Ovary (tissue), 7 donors: Measurements from ENCODE around the gene LOC128125822.

ENCODE experiments used
- DNase-seq, 5 donors: peaks; one replicate each; pipeline ENCODE4 v3.0.0-alpha.2; 2019 to 2020
- H3K27ac ChIP-seq, 2 donors: fragments of 200-600 bp; one replicate each; pipeline versions ENCODE4 v1.5.1 to v1.8.0; 2019 to 2022
- H3K27me3 ChIP-seq: fragments of 200-600 bp; one replicate; pipeline ENCODE4 v1.8.0; 2022
- H3K36me3 ChIP-seq: fragments of 200-600 bp; sonication (generic); one replicate; pipeline ENCODE4 v1.5.1; 2019
- H3K4me1 ChIP-seq: one replicate; pipeline ENCODE4 v1.8.1; 2013; ENCODE audit warnings: mild to moderate bottlenecking, moderate library complexity; ENCODE audit not compliant: insufficient read depth
- H3K4me3 ChIP-seq: fragments of 200-600 bp; sonication (generic); one replicate; pipeline ENCODE4 v1.5.1; 2017
- H3K9me3 ChIP-seq, 2 donors: fragments of 200-600 bp in 1 of 2; sonication (generic) in 1 of 2; one replicate each; pipeline versions ENCODE4 v1.5.1 to v1.8.1; 2013 to 2019; ENCODE audit warnings: mild to moderate bottlenecking in 1 of 2, moderate library complexity in 1 of 2
- CTCF ChIP-seq, 3 donors: fragments of 450-650 bp in 2 of 3; fragments of 200-600 bp in 1 of 3; IDR thresholded peaks; one replicate each; pipeline versions ENCODE4 v1.5.1 to v1.8.0; 2016 to 2022; ENCODE audit warnings: antibody characterized with exemption in 3 of 3, mild to moderate bottlenecking in 1 of 3
- EP300 ChIP-seq: sonication (generic); formaldehyde crosslinking; IDR thresholded peaks from one replicate; pipeline ENCODE4 v1.6.1; 2017; ENCODE audit warnings: antibody characterized with exemption
- POLR2A ChIP-seq: fragments of 450-650 bp; IDR thresholded peaks from one replicate; pipeline ENCODE4 v1.6.1; 2017; ENCODE audit warnings: antibody characterized with exemption, mild to moderate bottlenecking, moderate library complexity
- WGBS, 3 donors: extraction: QIAGEN DNeasy Blood & Tissue Kit in 1 of 3; methylation state at CpG; one replicate each; pipeline versions ENCODE4 v1.1.5 to v1.1.7; 2013 to 2017; 5-methylcytosine and 5-hydroxymethylcytosine counted together
- intact Hi-C, 4 donors: fragments of 100-400 bp; cut with DNase I; formaldehyde crosslinking; loops; one replicate each; pipeline versions ENCODE4 v1.11.0 to v1.15.1; 2022 to 2023
- donor health status: DM: no; HTN: no; CAD: no; lungs with moderate emphysema.
- donor health status: DM: no; HTN: no; CAD: no.
- donor health status: Bipolar disorder and iron deficiency.
- donor health status: DM: no; HTN: no; CAD: no.
- donor health status: DM: yes; HTN: yes; CAD: no.

Gene LOC128125822

GRCh38 chr6:63549076-63549475 lies 23.2 kb upstream of the LOC128125822 start:
- H3K27ac ChIP-seq = no peak overlapping the region
- no peaks in the 10 kb centered on the region for H3K27me3 ChIP-seq
- H3K4me1 ChIP-seq = no peaks in the 10 kb centered on the region
- TF ChIP-seq EP300 (no peak), CTCF (IDR thresholded peaks at IDR 0.05) (no peak), POLR2A (no peak)
- no peak for DNase-seq
- H3K4me3 ChIP-seq = no peak overlapping the region
- intact Hi-C loops = no loop called here
- H3K36me3 ChIP-seq = no peaks in the 10 kb centered on the region
- H3K9me3 ChIP-seq = no peaks in the 10 kb centered on the region
- WGBS, 3 donors = 88 to 95% (median 88%) methylated on average over 5 of the region's 5 CpGs

- Histone ChIP-seq H3K4me1 (no peaks in the 10 kb centered on the region), H3K27me3 (no peaks in the 10 kb centered on the region), H3K27ac (no peak overlapping the region), H3K9me3 (no peaks in the 10 kb centered on the region), H3K4me3 (no peak overlapping the region), H3K36me3 (no peaks in the 10 kb centered on the region)
- 86 to 89% (median 86%) methylated on average over 3 of the region's 3 CpGs for WGBS, 3 donors
- no peak for TF ChIP-seq POLR2A
- TF ChIP-seq EP300 = no peak
- intact Hi-C loops = no loop called here
- no peak for DNase-seq
Measured at GRCh38 chr6:63553208-63553607, 19.1 kb upstream of the LOC128125822 start.

DNA sequence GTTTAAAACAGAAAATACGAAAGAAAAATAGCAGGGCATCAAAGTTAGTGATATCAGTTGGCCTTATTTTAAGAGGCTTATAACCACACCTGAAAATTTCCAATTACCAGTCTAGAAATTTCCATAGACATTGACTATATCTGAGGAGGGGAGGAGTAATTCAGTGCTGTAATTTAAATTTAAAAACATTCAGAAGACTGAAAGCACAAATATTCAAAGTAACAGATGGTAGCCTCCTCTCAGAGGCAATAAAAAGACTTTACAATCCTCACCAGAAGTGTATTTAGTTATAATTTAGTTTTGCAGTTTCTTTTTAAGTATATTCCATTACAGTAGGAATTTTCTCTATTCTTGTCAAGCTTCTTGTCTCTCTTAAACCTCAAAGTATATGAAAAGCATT lies 18.4 kb upstream of the LOC128125822 start:
- Histone ChIP-seq H3K27me3 (no peaks in the 10 kb centered on the region), H3K4me3 (no peak overlapping the region), H3K36me3 (no peaks in the 10 kb centered on the region), H3K9me3 (no peaks in the 10 kb centered on the region), H3K27ac (no peak overlapping the region), H3K4me1 (no peaks in the 10 kb centered on the region)
- no peak for DNase-seq
- 87 to 90% (median 89%) methylated on average over 1 of the region's 1 CpG for WGBS, 3 donors
- intact Hi-C loops = no loop called here
- no peak for TF ChIP-seq EP300
- TF ChIP-seq POLR2A = no peak
- no peak for TF ChIP-seq CTCF (IDR thresholded peaks at IDR 0.05)

DNA sequence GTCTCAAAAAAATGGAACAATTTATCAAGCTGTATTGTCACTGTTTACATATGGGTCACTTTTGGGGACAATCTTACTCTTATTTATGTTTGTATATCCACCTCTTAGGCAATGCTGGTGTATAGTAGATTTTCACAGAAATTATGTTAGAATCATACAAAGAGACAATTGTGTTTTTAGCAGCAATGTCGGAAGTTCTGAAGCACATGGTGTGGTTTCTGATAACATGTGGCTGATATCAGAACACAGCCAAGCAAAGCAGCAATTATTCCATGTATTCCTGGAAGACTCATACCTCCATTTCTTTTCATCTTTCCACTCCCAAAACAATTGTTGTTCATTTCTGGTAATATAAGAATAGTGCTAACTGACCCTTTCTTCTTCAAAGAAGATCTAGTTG lies 17.5 kb upstream of the LOC128125822 start:
- 50 to 73% (median 58%) methylated on average over 1 of the region's 1 CpG for WGBS, 3 donors
- Histone ChIP-seq H3K27ac (no peak overlapping the region), H3K36me3 (no peaks in the 10 kb centered on the region), H3K4me3 (no peak overlapping the region), H3K4me1 (no peaks in the 10 kb centered on the region), H3K27me3 (no peaks in the 10 kb centered on the region), H3K9me3 (no peaks in the 10 kb centered on the region)
- TF ChIP-seq POLR2A (no peak), EP300 (no peak), CTCF (IDR thresholded peaks at IDR 0.05) (no peak)
- no peak for DNase-seq
- intact Hi-C loops = no loop called here

DNA sequence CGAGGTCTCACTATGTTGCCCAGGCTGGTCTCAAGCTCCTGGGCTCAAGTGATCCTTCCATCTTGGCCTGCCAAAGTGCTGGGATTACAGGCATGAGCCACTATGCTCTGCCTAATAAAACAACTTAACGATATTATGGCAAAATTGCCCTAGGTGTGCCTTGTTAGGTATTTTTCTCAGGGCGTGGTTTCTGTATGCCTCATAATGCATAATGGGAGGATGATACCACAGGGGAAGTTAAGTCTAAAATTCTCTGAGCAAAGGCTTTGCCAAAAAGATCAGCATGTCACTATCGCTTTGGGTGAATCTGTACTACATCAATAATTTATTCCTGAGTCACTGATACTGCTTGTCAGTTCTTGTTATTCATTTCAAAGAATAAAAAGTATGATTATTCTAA lies 15.9 kb upstream of the LOC128125822 start:
- TF ChIP-seq POLR2A = no peak
- no peak for TF ChIP-seq EP300
- no peak for TF ChIP-seq CTCF (IDR thresholded peaks at IDR 0.05)
- no peaks in the 10 kb centered on the region for H3K36me3 ChIP-seq
- H3K27me3 ChIP-seq = no peaks in the 10 kb centered on the region
- intact Hi-C loops = no loop called here
- no peak overlapping the region for H3K4me3 ChIP-seq
- no peaks in the 10 kb centered on the region for H3K4me1 ChIP-seq
- 84 to 90% (median 88%) methylated on average over 4 of the region's 4 CpGs for WGBS, 3 donors
- no peak overlapping the region for H3K27ac ChIP-seq
- no peak for DNase-seq
- H3K9me3 ChIP-seq = no peaks in the 10 kb centered on the region
